CD1c-positive myeloid dendritic cell (primary cell): ENCODE measurements around the gene GNGT2.
A peak's percentile ranks its signal among the peaks of the same experiment; 100 is the strongest.

Experiments
- DNase-seq: peaks from one replicate; pipeline ENCODE4 v3.0.0-alpha.2; 2016; ENCODE audit errors: extremely low spot score

Gene GNGT2

DNA sequence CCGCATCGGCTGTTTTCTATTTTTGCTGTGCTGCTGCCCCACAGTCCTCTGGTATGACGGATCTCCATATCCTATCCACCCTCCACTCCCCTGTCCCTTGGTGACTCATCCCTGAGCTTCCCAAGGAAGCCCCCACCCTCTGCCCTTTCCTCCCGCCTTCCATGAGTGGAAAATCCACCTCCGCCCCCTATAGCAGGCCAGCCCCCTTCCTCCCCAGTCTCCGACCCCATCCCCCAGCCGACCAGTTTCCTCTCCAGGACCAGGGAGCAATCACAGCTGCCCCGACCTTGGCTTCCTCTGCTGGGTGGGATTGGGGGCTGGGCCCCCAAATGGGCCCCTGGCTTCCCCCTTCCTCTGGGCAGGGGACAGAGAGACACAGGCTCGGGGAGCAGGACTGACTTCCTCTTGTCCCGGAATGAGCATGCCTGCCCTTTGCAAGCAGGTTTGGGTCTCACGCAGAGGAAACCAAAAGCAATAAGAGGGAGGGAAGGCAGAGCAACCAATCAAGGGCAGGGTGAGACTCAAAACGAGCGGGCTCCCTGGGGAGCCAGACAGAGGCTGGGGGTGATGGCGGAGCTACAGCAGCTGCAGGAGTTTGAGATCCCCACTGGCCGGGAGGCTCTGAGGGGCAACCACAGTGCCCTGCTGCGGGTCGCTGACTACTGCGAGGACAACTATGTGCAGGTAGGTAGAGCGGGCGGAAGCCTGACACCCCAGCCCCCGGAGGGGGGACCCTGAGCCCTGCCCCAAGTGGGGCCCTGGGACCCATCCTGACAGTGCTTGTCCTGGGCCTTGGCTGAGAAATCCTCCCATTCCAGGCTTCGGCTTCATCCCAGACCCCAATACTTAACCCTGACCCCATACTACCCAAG lies at the start of gene GNGT2, which contains the start of gene ABI3:
TSS of gene GNGT2 (minus strand) at position 417 of the 872 bp plus-strand sequence. CDS start 3,152 bp downstream, outside the sequence.
TSS of gene ABI3 (plus strand) at position 550 of the 872 bp plus-strand sequence. CDS start at position 568, 18 bp downstream.
- peak; percentile 58 for DNase-seq

GRCh38 chr17:49259663-49260010 lies 49.3 kb upstream of the GNGT2 start:
- DNase-seq, result no peak

DNA sequence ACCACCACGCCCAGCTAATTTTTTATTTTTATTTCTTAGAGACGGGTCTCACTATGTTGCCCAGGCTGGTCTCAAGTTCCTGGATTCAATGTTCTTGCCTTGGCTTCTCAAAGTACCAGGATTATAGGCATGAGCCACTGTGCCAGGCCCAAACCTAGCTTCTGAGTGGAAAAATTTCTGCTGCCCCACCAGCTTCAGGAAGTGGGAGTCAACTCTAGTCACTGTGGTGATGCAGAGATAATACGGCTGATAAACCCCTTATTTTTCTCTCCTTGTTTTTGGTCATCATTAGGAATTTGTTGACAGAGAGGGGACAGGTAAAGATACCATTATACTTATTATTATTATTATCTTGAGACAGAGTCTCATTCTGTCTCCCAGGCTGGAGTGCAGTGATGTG lies 48.0 kb upstream of the GNGT2 start:
- DNase-seq, result no peak

DNA sequence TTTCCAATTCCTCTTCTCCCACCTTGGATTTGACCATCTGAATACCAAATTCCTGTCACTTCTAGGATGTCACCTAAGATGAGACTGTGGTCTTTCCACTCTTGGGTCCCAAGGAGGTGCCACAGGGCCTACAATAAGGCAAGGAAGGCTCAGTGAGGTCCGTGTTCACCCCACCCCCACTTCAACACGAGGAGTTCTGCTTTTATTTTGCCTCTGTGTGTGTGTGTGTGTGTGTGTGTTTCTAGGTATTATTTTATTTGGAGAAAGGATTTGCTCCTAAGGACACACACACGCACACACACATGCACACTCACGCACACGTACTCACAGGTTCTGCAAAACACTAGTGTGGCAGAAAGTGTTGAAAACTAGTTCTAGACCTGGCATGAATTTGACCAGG lies 44.8 kb upstream of the GNGT2 start:
- no peak for DNase-seq

GRCh38 chr17:49254066-49254465 lies 43.7 kb upstream of the GNGT2 start:
- no peak for DNase-seq

DNA sequence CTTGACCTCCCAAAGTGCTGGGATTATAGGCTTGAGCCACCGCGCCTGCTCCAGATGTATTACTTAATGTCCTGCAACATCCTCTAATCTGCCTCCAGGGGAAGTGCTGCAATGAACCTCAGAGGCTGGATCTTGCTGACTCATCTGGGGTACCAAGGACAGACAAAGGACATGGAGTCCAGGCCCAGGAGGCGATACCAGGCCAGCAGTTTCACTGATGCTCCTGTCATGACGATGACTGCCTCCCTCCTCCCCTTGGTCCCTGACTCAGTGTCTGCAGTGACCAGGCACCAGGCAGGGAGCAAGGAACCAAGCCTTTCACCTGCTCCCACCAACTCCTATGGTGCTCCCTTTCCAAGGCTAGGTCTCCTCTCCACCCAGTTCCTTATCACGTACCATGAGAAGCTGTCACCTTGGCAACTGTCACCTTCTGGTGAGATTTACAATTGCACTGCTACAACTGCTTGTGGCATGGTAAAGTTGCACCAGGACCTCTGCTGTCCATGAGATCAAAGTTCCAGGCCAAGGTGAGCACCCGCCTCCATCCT lies 41.8 kb upstream of the GNGT2 start:
- DNase-seq, result peak; percentile 75

GRCh38 chr17:49249890-49250522 lies 39.6 kb upstream of the GNGT2 start:
- no peak for DNase-seq

DNA sequence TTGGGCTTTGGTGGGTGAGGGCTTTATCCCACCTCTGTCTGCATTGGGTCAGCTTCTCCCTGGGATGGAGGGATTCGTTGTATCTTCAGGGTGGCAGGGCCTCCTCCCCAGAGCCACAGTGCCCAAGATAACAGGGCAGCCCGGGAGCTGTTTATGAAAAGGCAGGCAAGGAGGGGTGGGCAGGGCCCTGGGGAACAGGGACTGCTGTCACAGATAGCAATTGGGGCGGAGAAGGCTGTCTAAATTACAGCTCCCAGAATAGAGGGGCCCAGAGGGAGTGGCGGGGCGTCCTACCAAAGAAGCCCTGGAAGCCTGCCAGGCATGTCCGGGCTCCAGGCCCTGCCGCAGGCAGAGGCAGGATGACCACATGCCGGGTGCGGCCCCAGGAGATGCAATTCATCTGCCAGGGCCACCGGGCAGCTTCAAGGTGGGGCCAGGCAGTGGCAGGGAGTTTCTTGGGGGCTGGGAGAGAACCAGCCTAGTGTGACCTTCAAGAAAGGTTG lies 39.0 kb upstream of the GNGT2 start:
- no peak for DNase-seq

GRCh38 chr17:49247944-49248343 lies 37.6 kb upstream of the GNGT2 start:
- DNase-seq, result no peak

- no peak for DNase-seq
Observed at GRCh38 chr17:49244839-49245238, 34.5 kb upstream of the GNGT2 start.

DNA sequence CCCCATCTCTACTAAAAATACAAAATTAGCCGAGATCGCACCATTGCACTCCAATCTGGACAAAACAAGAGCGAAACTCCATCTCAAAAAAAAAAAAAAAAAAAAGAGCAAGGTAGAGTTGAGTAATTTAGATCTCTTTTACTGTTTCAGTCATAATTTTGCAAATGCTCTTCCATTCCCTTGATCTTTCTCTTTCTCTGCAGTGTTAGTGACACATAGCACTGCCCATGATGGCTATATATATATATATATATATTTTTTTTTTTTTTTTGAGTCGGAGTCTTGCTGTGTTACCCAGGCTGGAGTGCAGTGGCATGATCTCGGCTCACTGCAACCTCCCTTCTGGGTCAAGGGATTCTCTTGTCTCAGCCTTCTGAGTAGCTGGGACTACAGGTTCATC lies 32.4 kb upstream of the GNGT2 start:
- no peak for DNase-seq

DNA sequence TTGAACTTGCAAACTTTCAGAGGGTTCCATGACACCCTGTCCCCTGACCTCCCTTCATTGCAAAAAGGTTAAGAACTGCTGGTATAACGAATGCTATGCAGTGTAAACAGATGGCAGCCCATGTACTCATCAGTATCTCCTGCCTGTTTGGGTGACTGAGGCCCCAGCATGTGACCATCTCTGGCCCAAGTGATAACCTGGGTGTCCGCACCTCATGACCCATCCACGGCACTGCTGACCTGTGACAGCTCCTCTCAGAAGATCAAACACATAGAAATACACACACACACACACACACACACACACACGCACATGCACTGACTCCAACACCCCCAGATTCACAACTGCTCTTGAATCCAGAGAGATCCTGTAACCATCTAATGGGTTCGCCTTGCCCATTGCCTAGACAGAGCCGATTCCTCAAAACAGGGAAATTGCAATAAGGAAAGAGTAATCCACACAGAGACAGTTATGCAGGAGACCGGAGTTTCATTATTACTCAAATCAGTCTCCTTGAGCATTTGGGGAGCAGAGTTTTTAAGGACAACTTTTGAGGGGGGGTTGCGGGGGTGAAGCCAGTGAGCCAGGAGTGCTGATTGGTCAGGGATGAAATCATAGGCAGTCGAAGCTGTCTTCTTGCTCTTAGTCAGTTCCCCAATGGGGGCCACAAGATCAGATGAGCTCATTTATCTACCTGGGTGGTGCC lies 31.5 kb upstream of the GNGT2 start:
- no peak for DNase-seq

- no peak for DNase-seq
Observed at GRCh38 chr17:49241040-49241439, 30.7 kb upstream of the GNGT2 start.

GRCh38 chr17:49240619-49241018 lies 30.2 kb upstream of the GNGT2 start:
- no peak for DNase-seq

DNA sequence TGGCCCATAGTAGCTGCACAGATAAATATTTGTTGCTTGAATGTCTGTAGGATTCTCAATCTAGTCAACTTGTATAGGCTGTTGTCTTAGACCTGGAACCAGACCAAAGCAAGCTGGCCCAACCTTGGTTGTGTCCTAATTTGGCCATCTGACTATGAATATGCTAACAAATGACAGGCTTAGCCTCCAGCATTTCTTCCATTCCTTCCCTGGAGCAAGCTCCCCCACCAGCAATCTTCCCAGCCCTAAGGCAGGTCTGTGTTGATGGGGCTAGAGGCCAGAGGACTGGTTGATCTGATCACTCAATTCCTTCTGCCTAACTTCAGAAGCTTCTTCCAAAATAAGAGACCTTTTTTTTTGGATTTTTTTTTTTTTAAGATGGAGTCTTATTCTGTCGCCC lies 29.6 kb upstream of the GNGT2 start:
- no peak for DNase-seq

DNA sequence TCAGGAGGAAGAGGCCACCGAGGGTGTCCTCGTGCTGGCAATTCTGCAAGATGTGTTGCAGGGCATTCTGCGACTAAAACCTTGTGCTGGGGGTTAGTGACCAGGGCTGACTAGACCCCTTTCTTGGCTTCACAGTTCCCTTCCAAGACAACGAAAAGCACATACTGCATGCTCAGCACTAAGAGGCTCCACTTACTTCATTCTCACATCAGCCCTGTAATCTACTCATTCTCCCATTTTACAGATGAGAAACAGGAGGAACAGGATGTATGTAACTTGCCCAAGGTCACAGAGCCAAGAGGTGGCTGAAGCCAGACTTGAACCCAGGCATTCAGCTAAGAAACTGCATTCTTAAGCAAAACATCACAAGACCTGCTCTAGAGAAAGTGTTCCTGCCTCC lies 25.5 kb upstream of the GNGT2 start:
- DNase-seq, result no peak

DNA sequence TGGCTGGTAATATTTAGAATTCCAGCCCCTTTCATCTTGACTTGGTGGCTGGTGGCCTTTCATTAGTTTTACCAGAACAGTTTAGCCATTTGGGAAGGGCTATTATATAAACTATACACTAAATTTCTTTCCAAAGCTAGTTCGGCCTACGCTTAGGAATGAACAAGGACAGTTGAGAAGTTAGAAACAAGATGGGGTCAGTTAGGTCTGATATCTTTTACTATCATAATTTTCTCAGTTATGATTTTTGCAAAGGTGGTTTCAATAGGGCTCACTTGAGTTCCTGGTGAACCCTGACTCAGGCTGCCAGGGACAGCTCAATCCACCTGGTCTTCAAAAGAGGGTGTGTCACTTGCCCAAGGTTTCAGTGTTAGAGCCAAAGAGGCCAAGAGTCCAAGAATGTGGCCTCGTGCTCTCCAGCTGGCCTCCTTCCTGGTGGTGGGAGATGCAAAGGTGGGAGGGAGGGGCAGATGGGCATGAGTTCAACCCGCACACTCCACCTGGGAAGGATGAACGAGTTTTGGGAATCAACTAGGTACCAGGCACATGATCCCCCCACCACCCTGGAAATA lies 24.2 kb upstream of the GNGT2 start:
- DNase-seq, result no peak

- DNase-seq, result no peak
Observed at GRCh38 chr17:49231563-49231894, 21.2 kb upstream of the GNGT2 start.

GRCh38 chr17:49230636-49231562 lies 20.5 kb upstream of the GNGT2 start, which contains the start of gene PHOSPHO1:
Gene PHOSPHO1, minus strand, starts transcription at chr17:49230787. Its CDS starts 4,096 bp downstream, at chr17:49226691.
- peak; percentile 94 for DNase-seq

- DNase-seq, result no peak
Observed at GRCh38 chr17:49229805-49230600, 19.6 kb upstream of the GNGT2 start.
